Activated T-cell treated with anti-CD3 and anti-CD28 coated beads for 24 hours (primary cell): ENCODE data around the gene MORC1.
A peak's percentile ranks its signal among the peaks of the same experiment; 100 is the strongest.
"Not testable (repeated sequence)": the region's sequence is repeated elsewhere in the genome, so short reads cannot be mapped to it uniquely, and the experiment has no call there.

Experiments used
- DNase-seq: peaks from one replicate; pipeline ENCODE4 v3.0.0-alpha.2; 2020; ENCODE audit warnings: low read depth

Gene MORC1

DNA sequence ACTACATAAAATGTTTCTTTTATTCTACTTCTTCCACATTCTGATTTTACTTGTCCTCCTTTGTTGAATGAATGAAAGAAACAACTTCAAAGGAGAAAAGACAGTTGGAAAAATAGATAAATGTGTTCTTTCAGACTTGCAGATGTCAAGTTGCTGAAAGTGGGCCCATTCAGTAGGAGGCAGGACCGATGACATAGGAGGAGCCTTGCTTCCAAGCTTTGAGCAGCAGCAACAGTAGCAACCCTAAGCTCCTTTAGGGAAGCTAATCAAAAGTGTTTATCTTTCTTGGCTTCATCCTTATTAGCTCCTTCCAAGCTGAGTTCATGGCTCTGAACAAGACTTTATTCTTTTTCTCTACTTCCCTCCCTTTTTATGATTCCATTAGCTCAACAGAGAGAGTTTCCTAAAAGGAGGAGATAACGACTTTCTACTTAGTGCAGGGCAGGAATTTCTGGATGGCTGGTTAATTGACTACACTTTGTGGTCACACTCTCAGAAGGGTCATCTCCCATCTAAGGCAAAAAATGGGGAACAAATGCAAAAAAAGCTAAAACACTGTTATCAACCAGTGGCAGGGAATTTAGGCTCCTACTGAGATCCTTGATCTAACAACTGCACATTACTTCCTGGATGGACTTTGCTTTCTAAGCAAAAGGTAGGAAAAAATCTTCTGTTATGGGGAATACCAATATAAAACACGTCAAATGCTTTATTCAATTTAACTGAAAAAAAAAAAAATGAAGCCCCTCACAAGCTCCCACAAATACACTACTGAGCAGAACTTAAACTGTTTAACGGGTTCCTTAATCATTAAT lies 4.8 kb downstream of the MORC1 start:
- no peak for DNase-seq

DNA sequence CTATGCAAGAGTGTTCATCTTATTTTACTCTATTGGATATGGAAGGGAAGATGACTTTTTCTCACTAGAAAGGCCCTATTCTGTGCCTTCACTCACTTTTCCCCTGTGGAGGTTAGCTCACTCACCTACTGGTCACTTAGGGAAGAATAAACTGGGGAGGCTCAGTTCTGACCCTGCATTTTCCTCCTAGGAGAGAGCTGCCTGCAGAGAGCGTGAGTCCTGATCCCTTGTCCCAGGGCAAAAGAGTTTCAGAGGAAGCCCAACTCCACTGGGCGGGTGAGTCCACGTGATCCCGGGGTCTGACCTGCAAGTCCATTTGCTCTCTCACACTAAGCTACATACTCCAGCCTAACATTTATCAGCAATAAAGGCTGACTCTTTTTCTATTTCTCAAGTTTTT lies 8.4 kb downstream of the MORC1 start:
- DNase-seq, result no peak

DNA sequence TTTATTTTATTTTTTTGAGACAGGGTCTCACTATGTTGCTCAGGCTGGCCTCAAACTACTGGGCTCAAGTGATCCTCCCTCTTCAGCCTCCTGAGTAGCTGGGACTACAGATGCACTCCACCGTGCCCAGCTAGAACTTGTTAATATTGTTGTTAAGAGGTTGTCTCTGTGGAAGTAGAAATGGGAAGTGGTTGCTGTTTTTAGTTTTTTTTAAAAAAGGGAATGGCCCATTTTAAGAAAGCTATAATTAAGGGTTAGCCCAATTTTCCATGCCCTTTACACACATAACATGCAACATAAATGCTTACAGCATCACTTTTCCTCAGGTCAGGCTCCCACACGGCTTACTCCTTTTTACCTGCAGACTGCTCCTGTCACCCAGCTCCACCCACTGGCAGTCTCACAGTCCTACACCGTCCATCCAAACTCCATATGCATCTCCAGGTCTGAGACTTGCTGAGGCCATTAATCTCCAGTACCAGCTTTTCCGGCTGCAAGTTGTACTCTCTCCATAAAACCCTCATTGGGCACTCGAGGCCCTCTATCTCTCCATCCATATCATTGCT lies 19.8 kb downstream of the MORC1 start:
- DNase-seq, result no peak

DNA sequence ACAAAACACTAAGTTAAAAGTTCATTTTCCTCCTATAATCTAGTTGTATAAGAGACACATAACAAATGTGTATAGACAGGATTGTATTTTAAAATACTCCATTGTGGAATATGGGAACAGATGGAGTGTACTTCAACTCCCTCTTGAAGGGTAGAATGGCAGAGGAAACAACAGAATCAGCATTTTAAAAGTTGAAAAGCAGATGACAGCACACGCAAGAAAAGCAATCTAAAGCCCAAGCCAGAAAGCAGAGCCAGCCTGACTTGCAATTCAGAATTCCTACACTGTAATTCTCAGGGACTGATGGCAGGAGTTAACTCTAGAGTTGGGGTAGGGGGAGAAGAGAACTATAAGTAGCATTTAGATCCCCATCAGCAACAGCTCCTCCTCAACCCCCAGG lies 22.8 kb downstream of the MORC1 start:
- no peak for DNase-seq

DNA sequence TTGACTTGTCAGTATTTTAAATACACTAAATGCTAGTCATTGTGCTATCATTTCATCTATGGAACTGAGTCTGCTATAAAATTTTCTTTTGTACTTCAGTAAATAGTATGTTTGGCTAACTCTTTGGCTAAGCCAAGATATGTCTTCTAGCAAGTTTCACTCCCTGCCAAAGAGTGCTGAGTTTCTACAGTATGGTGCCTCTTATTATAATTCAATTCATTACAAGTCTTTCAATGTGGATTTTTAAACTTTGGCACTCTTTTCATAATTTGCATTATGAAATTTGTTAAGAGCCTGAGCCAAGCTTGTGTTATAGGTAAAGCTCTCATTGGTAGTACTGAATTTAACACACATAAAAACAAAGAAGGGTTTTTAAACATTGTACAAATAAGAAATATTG lies 24.4 kb downstream of the MORC1 start:
- no peak for DNase-seq

DNA sequence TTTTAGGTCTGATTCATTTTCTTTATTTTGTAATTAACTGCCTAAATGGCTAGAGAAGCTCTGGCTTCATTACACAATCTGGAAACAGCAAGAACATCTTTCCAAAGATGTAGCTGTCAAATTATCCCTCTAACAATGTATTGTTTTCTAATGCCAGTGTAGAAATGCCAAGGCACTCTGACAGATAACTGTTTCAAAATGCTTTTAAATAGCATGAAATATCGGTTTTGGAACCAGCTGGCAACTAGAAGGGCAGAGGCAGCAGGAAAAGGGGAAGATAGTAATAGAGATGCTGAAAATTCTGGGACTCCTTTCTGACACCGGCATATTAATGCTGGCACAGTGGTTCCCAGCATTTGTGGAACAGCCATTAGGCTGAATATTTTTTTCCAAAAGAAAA lies 26.1 kb downstream of the MORC1 start:
- no peak for DNase-seq

DNA sequence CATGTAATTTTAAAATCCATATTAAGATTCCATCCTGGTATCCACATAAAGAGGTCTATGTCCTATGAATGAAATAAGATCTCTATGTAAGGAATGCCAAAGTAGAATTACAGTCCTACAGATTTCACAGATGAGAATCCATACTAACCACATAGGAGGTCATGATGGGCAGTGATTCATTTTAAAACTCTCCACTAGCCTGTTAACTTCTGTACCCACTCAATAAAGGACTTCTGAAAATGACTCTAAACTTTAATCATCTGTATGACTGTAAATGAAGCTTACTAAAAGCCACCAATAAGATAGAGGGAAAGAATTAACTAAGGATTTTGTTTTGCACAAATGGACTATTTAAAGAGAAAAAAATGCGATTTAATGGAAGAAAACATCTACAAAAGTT lies 28.7 kb downstream of the MORC1 start:
- DNase-seq, result no peak

DNA sequence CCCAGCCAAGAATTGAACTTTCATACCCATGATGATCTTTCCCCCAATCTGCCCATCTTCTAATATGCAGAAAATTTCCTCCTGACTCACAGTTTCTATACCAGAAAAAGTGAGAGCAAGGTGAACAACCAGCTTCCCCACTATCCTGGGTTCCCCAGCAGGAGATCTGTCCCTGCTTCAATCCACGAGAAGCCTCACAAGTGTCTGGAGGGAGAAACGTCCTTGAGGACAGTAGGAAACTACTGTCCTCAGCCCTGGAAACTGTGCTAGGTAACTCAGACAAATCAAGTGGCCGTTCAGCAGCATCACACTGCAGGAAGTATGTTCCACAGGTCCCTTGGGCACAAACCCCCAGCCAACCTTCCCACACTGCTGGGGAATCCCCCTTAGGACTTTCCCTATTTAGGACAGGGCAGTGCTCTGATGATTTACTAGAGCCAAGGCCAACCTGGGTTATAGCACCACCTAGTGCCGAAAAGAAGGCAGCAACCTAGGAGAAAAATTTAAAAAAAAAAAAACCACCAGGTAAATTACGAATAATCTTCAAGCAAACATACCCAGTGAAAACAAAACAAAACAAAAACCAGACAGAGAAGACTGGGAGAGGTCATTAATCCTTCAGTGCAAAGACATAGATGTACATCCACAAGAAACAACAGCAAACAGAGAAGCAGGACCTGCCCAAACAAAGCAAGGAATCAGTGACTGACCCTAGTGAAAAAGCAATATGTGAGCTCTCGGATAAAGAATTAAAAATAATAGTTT lies 36.0 kb downstream of the MORC1 start:
- peak; percentile 16 for DNase-seq

DNA sequence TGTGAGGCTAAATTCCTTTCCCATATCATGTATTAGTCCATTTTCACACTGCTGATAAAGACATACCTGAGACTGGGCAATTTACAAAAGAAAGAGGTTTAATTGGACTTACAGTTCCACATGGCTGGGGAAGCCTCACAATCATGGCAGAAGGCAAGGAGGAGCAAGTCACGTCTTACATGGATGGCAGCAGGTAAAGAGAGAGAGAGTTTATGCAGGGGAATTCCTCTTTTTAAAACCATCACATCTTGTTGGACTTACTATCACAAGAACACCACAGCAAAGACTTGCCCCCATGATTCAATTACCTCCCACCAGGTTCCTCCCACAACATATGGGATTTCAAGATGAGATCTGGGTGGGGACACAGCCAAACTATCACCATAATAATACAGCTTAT lies 37.8 kb downstream of the MORC1 start:
- DNase-seq, result not testable (repeated sequence)

DNA sequence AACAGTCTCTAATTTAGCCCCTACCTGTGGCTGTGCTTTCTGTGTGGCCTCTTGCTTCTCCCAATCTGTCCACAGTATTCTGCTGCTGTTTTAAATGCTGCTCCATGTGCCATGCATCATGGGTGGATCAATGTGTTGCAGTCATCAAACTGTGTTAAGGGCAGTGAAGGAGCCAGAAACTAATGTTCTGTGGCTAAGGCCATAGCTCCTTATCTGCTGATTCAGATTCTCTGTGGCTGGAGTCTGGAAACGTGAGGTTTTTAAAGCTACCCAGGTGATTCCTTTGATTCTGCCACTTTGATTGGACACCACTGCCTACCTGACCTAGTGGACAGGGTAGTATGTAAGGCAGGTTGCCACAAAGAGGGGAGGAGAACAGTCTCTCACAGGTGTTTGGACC lies 44.8 kb downstream of the MORC1 start:
- DNase-seq, result no peak

DNA sequence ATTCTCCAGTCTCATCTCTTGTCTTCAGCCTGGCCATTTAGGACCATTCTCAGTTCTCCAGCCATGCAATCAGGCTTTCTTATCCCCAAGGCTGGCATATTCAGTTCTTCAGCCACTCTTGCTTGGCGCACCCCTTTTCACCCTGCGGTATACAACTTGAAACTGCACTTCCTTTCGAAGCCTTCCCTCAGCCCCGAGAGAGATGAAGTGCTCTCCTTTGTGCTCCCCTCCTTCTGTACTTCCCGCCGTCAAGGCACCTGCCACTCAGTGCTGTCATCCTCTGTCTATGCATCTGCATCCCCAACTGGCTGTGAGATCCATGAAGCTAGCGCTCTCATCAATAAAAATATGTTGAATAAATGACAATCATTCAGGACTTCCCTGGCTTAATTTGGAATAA lies 45.7 kb downstream of the MORC1 start:
- DNase-seq, result no peak

DNA sequence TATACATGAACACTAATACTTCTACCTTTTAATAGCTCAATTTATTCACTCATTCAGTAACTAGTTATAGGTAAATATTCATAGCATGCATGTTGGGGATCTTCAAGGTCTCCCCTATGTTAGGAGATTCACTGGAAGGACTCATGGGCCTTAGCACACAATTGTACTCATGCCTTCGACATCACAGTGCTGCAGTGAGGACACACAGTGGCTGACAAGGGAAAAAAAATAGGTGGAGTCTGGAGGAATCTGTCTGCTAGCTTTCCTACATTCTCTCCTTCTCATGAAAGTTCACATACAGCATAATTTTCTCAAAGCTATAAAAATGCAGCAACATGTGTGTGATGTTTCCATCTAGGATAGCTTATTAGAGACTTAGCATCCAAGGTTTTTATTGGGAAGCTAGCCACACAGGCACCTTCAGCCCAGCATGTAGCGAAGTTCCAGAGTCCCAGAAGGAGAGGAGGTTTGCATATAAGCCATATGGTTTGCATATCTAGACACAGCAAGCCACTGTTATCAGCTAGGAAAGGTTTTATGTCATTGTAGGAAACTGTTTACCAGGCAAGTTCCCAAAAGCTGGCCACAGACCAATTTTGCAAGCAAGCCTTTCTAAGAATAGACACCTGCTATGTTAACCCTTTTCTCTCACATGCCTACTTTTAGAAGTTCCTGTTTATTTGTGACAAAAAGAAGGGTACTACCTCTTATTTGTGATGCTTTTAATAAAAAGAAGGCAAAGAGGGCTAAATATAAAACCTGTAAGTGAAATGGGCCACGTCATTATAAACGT lies 46.4 kb downstream of the MORC1 start:
- no peak for DNase-seq

DNA sequence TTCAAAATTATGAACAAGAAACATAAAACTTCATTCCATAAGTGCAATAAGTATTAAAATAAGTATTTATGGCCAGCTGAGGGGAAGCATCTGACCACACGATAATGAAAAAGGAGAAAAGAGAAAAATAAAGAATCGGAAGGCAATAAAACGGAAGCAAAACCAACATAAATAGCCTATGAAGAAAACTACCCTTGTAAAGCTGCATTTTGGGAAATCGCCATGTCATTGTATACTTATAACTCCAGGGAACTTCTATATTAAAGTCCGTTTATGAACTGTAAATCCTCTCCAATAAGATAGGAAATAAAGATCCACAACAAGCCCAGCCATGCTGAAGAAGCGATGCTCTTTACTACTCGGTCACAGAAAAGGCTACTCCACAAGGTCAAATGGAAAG lies 47.7 kb downstream of the MORC1 start:
- DNase-seq, result no peak

DNA sequence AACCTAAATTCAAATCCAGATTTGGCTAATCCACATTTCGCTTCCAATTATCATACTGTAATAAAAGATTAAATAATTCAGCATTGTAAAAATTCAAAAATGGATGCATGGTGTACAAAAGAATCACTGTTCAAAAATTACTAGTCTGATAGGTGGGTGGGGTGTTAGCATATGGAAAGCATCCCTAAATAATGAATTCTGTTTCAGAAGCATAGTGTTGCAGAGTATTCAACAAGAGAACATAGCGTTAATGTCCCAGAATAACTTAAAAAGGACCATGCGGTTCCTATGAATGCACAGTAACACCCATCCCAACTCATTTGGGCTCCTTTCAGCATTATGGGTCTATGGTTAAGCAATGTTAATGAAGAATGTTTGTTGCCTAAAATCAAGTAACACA lies 51.1 kb downstream of the MORC1 start:
- DNase-seq, result no peak

DNA sequence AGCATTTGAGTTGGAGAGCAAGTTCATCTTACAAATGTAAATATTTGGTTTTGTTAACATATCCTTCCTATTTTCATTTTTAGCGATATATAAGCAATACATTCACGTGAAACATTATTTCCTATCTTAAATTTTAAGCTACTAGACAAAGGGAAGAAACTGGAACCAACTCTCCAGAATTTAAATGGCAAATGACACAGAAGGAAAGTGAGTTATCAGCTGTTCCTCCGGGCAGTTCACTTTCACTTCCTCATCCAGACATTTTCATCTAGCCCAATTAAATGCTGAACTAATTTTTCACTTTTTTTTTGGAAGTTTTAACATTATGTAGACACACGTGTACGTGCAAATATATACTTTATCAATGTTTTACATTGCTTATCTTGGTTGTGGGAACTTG lies 58.7 kb downstream of the MORC1 start:
- DNase-seq, result no peak

DNA sequence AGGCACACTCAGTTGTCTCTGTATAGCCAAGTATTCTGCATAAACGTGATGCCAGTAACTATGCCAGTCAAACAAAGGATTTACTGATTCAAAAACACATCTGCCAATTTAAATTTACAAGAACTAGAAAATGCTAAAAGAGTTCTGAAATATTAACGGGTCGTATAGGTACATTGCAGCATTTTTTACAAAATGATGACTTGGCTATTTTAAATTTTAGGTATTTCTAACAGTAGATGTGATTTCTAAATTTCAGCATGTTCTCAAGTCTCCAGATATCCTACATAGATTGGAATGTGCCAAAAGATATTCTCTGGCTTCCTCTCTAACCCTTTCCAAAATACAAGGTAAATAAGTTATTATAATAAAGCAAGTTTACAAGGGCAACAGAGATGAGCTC lies 60.3 kb downstream of the MORC1 start:
- no peak for DNase-seq

DNA sequence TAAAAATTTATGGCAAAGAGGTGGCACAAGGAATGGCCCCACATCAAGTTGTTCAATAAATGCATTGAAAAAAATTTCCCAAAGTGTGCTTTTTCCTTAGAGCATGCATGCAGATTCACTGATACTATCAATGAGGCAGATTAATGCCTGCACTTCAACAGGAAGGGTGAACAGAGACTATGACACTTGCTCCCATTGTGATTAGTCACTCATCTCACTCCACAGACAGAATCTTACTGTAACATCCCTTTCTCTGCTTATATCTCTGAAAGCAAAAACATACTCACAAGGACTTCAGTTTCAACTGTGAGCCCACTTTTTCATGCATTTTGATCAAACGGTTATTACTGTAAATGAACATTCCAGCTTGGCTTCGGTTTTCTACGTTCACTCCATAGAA lies 60.9 kb downstream of the MORC1 start:
- DNase-seq, result no peak

DNA sequence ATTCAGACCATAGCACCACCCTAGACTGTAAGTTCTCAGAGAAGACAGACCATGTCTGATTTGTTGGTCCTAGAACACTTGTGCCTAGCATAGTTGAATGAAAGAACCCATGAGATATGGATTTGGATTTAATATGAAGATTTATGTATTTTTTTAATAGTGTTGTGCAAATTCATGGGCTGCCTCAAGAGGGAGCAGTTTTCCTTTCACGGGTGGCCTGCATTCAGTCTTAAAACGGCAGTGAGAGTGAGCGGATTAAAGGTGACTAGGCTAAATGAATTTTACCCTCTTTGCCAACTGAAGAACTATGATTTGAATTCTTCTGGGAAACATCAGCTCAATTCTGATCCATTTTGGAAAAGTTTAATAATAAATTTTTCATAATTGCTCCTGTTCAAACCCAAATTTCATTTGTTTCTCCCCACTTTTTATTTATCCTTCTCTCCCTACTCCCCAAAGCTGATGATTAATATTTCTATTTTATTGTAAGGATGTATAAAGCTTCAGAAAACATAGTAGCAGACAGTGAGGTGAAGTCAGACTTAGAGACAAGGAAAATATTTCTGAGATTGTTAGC lies 67.3 kb downstream of the MORC1 start:
- peak; percentile 5 for DNase-seq

DNA sequence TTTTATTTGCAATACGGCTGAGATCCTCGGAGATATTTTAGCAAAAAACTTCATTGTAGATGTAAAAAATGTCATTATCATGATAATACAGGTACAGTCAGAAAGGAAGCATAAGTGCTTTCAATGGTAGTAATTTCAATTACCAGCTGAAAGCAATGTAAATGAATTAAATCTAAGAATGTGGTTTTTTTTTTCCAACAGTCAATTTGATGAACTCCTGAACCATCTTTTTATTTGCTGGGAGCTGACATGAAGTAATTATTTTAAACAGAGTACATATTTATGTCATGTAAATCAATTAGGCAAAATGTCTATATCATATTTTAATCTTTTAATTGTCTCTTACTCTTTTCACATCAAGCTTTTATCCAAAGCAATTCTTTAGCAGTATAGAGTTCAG lies 70.6 kb downstream of the MORC1 start:
- DNase-seq, result no peak

DNA sequence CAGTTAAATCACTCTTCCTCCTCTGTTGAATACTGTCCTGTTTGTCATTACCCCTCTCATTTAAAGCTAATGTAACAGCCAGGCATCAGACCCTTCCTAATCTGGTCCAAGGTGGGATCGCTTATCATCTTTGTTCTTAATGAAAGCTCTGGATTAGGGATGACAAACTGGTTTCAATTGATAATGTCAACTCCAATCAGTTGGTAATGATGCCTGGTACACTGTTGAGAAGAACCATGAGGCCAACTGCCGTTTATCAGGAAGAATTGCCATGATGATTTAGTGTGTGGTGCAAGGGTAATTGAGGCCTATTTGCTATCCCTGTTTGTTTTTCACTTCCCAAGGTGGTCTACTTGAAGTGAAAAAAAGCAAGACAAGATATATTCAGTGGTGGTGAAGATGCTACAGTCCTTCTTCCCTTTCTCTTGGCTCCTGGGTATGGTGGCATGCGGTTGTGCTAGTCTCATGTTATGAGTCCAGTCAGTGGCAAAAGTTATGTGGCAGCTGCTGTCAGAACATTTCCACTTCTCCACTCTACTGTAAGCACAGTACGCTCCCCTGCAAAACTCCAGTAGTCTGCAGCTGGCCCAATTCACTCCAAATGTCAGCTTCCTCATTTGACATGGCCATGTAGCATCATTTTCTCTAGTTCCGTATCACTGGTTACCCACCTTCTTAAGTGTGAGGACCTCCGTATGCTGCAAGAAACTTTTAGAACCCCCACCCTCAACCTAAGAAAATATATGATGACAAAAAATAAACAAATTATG lies 72.5 kb downstream of the MORC1 start:
- DNase-seq, result no peak

DNA sequence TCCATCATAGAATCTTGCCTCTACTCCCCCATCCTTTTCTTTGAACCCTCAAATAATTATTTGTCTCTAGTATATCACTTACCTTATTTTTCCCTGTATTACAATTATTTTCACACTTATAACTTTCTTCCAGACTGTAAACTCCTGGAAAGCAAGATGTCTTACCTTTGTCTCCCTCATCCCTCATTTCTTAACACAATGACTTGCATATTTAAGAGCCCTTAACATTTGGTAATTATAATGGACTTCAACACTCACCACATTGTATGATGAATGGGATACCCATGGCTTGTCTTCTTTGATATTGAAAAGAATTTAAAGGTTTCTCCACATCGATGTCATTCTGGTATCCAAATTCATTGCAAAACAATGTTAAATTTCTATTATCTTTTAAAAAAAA lies 82.9 kb downstream of the MORC1 start:
- DNase-seq, result no peak
